HK-2 (cell line): ENCODE measurements around the gene WDR89.
A peak's percentile ranks its signal among the peaks of the same experiment; 100 is the strongest.
"Not testable (repeated sequence)": the region's sequence is repeated elsewhere in the genome, so short reads cannot be mapped to it uniquely, and the experiment has no call there.

Source experiments
- DNase-seq: peaks from one replicate; pipeline ENCODE4 v3.0.0-alpha.2; 2018; ENCODE audit not compliant: unreplicated experiment

The WDR89 gene

DNA sequence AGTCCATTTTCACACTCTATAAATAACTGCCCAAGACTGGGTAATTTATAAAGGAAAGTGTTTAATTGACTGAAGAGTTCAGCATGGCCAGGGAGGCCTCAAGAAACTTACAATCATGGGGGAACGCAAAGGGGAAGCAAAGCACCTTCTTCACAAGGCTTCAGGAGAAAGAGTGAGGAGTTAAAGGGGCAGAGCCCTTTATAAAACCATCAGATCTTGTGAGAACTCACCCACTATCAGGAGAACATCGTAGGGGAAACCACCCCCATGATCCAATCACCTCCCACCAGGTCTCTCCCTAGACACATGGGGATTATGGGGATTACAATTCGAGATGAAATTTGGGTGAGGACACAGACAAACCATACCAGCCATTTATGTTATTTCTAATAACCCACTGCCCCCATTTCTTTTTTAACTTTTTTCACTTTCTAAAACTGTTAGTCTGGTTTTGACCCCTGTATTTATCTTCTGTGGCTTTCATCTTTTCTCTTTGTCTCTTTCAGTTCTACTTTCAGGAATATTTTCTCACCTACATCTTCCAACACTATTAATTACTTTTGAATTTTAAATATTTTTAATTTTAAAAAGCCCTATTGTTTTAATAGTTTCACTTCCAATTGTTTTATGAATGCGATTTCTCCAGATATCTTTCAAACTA is 44.5 kb downstream of the WDR89 start:
- DNase-seq = no peak

DNA sequence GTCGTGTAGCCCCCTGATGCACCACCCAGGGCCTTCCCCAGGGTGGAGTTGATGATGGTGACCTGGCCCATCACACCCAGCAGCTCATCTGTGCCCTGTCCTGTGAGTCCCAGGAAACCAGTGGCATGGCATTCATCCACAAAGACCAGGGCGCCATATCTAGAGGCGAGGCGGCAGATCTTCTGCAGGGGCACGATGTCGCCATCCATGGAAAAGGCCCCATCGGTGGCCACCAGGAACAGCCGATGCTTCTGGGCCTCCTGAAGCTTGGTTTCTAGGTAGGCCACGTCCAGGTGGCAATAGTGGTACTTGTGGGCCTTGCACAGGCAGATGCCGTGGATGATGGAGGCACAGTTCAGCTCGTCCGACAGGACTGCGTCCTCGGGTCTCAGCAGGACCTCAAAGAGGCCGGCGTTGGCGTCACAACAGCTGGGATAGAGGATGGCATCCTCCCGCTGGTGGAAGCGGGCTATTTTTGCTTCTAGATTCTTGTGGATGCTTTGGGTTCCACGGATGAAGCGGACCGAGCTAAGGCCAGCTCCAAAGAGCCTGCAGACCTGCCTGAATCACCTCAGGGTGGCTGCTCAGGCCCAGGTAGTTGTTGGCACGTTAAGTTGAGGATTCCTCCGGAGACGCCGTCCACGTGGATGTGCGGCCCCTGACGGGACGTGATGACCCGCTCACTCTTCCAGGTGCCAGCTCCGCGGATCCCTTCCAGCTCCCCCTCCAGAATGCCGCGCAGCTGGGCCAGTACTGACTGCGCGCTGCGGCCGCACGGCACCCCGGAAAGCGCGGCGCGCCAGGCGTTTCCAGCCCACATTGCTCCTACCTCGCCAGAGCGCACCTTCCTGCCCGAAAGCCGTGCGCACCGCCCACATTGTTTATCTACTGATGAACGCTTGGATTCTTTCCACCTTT is 47.0 kb downstream of the WDR89 start:
- DNase-seq = no peak

DNA sequence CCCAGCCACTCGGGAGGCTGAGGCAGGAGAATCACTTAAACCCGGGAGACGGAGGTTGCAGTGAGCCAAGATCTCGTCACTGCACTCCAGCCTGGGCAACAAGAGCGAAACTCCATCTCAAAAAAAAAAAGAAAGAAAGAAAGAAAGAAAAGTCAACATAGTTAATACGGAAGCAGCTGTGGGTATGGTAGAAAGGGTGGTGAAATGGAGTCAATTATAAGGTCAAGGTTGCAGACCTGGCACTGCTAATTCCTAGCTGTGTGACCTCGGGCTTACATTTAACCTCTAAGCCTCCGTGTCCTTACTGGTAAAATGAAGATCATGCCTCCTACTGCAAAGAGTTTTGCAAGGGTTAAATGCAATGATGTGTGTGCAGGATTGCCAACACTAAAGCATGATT is 58.6 kb downstream of the WDR89 start:
- not testable (repeated sequence) for DNase-seq

DNA sequence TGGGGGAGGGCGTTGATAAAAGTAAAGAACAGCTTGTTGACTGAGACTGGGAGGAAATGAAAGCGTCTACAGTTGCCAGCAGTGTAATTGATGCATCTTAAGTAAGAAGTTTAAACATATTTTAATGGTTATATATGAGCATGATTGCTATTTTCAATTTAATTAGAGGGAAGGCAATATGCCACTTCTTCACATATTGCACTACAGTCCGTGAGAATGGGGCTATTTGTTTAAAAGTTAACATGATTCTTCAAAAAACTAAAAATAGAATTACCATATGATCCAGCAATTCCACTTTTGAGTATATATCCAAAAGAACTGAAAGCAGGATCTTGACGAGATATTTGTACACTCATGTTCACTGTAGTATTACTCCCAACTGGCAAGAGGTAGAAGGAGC is 60.2 kb downstream of the WDR89 start:
- no peak for DNase-seq

DNA sequence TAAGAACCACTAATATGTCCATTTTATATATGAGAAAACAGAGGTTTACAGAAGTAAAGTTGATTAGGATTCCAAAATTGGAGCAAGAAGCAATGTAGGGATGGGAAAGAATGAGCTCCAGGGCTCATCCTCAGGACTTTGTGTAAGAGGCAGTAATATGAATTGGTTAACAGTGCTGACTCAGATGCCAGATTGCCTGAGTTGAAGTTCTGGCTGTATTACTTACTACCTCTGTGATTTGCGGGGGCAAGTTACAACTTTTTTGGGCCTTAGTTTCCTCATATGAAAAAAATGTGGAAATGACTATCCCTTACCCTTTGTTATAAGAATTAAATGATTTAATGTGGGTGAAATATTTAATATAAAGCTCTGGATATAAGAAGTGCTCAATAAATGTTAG is 63.4 kb downstream of the WDR89 start:
- DNase-seq = no peak

DNA sequence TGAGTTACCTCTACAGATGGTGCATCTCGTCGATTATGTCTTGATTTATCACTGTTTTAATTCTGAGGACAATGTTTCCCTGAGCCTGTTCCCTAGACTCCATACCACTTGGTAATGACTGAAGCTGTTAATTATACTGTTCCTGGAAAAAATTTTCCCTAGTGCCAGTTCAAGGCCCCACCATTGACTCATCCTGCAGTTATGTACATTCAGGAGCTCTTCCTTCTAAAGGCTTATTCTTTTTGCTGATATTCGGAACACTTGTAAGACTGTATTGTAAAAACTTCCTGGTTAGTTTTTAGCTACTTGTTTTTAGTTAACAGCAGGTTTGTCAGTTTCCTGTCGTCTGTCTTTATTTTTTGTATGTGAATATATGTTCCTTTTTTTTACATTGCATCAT is 68.1 kb downstream of the WDR89 start:
- DNase-seq = no peak

DNA sequence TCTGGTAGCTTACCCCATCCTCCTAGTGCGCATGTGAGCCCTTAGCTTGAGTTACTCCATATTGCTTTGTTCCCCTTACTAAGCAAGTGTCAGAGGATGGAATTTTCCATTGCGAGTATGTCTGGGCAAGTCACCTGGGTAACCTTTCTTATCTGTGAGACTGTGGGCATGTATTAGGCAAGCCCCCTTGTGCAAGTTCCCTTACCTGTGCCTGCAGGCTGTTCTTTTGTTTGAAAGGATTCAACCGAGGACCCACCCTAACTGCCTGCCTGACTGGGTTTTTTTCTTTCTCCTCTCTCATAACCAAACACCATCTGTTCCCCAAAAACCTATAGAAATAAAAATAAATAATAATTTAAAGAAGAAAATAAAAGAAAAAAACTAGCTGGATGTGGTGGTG is 76.2 kb downstream of the WDR89 start:
- no peak for DNase-seq

DNA sequence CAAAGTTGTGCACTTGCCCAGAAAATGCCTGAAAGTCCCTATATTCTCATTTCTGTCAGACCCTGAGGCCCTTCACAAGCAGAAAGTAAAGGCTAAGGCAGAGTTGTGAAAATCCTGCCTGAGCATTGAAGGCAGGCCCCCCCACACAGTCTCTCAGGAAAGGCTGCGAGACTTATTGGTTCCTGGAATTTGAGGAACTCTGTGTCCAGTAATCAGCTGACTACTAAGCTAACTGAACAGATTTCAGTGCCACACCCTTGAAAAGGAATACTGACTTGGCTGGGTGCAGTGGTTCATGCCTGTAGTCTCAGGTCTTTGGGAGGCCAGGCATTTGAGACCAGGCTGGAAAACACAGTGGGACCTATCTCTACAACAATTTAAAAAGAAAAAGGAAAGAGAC is 77.4 kb downstream of the WDR89 start:
- no peak for DNase-seq

DNA sequence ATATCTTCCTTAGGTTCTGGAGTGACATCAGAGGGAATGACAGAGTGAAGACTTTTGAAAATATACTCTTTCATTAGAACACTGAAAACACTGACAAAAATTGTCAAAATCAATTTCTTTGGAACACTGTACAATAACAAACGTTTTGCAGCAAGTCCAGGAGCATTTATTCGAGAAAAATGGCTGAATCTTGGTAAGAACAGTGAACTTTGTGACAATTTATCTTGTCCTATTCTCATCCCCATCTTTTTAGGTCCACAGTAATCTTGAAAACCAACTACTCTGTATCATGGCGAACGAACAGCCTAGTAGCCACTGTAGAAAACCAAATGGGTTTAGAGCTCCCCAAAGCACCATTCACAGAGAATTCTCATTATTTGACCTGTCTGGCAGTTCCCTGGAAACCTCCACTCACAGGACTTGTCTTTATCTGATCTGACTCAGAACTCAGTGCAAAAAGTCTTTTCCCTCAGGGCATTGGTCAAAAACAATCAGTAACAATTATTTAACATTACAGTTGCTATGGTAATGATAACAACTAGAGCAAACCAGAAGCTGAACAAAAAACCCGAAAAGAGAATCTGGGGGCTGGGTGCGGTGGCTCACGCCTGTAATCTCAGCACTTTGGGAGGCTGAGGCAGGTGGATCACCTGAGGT is 78.2 kb downstream of the WDR89 start:
- DNase-seq = no peak

DNA sequence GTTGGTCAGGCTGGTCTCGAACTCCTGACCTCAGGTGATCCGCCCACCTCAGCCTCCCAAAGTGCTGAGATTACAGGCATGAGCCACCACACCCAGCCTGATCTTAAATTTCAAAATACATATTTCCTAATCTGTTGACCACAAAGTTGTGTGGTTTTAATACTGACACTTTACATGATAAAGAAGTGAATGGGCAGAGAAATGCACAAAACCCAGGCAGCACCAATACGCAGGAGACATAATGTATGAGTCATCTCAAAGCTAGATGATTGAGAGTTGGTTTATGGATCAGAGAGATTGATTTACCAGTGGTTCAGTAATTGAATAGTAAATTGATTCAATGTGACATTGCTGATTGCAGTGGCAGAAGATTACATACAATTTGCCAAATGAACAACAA is 79.3 kb downstream of the WDR89 start:
- no peak for DNase-seq

DNA sequence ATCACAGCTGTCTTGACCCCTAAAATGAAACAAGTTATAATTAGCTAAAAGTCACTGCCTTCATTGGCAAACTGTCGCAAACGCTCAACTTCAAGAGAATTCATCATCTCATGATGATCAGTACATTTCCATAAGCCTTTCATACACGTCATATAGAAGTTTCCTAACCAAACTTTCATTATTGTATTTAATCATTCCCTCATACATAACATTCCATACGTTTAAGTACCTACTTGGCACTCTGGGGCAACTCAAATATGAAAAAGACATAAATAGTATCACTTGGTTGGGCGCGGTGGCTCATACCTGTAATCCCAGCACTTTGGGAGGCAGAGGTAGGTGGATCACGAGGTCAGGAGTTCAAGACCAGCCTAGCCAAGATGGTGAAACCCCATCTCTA is 86.1 kb downstream of the WDR89 start:
- no peak for DNase-seq

DNA sequence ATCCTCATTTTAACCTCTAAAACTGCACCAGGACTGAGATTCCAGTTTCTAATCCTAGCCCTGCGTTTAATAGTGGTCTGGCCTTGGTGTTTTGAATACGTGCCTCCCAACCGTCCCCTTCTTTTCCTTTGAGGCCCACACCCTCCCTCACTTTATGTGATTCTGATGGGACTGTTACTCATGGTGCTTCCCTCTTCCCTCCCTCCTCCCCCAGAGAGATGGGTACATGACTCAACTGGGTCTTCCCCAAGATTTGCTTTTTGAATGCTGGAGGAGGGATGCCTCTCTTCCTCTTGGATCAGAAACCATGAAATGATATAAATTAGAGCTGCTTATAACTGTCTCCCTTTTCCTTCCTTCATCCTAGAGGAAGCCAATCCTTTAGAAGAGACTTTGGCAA is 90.3 kb downstream of the WDR89 start:
- DNase-seq = peak; percentile 16

DNA sequence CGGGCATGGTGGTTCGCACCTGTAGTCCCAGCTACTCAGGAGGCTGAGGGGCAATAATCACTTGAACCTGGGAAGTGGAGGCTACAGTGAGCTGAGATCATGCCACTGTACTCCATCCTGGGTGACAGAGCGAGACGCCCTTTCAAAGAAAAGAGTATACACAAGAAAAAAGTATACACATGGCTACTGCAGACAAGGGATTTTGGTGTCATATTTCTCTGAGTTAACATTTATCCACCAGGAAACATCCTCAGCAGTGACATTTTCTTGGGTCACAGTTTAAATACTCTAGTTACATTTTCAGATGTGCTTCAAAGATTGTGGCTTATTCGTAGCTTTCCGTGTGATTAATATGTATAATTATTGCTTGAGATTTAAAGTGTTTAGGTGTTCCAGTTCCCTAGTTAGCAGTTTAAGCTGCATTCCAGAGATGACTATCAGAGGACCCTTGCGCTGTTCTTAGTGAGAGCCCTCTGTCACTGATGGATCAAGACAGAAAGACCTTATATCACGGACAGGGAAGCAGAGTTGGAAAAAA is 93.8 kb downstream of the WDR89 start:
- no peak for DNase-seq
